NK-92 (cell line): ENCODE measurements around the gene EPAS1.

Source experiments
- DNase-seq: peaks from one replicate; lab custom pipeline; 2025; ENCODE audit not compliant: unreplicated experiment; lab: John Stamatoyannopoulos, UW

EPAS1 gene

GRCh38 chr2:46337208-46337994 is 40.2 kb downstream of the EPAS1 start:
- DNase-seq, result no peak

DNA sequence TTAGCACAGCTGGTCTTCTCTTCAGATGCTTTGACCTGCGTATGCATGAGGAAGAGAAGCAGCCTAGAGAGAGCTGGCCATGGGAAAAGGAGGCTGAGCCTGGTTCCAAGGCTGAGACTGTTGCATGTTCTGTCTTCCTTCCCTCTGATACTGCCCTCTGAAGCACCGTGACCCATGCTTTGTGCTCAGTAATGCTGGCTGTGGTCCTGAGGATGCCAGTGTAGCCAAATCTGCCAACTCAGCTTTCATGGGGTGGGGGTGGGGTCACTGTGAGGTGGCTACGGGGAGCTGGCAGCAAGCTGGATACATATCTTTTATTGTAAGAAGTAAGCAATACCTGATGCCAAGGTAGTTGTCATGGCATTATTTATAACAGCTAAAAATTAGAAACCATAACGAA is 41.5 kb downstream of the EPAS1 start:
- no peak for DNase-seq

- DNase-seq, result no peak
Observed at GRCh38 chr2:46339200-46339599, 42.0 kb downstream of the EPAS1 start.

DNA sequence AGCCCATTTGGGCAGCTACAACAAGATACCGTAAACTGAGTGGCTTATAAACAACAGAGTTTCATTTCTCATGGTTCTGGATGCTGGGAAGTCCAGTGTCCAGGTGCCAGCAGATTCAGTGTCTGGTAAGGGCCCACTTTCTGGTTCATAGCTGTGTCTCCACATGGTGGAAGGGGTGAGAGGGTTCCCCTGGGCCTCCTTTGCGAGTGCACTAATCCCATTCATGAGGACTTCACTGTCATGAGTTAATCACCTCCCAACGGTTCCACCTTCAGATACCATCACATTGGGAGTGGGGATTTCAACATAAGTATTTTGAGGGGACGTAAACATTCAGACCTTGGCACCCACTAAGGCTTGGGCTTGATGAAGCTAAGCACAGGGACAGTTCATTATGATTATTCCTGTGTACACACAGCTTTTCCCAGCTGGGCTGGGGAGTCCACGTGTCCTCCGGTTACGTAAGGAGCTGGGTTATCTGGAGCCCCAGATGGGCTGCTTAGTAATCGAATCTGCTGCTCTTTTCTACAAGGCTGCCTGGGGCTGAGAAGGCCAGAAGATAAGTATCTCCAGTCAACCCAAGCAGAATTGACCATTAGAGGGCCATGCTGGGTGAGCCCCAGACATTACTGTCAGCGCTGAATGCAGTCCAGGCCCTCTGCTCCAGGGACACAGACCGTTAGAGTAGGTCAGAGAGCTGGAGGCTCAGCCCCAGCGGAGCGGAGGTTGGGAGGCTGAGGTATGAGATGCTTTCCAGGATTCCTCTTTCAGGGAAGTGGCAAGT is 42.7 kb downstream of the EPAS1 start:
- no peak for DNase-seq

DNA sequence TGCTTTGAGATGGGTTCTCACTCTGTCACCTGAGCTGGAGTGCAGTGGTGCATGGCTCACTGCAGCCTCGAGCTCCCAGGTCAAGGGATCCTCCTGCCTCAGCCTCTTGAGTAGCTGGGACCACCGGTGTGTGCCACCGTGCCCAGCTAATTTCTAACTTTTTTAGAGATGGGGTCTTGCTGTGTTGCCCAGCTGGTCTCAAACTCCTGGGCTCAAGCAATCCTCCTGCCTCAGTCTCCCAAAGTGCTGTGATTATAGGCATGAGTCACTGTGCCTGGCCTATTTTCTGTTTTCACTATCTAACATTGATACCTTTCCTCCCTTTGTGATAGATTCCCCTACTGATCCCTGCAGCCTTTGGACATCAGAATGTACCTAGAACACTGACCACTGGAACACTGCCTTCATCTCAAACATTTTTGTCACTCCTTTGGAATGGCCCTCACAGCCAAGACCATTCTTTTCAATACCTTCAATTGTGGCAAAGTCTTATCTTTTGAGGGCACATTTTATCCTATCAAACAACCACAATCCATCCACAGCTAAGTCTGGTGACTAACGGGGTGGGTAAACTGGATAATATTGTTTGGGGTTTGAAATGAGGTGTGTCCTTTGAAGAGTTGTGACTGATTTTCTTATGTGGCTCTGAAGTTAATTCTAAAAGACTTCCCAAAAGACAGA is 43.7 kb downstream of the EPAS1 start:
- DNase-seq, result no peak

GRCh38 chr2:46342566-46343315 is 45.5 kb downstream of the EPAS1 start:
- no peak for DNase-seq

DNA sequence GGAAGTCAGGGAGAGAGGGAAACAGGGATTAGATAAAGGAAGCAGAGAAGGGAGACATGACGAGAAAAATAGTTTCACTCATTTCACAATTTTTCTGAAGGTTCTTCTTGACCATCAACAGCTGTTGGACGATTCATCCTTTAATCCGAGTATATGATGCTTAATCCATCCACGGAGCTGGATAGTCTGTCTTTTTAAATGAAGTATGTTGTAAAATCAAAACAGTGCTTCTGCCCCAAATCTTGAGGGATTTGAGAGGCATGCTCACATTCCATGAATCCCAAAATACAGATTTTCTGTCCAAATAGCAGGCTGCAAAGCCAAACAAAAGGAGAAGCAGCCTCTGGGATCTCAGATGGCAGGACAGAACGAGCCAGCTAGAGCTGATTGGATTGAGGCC is 47.5 kb downstream of the EPAS1 start:
- no peak for DNase-seq

DNA sequence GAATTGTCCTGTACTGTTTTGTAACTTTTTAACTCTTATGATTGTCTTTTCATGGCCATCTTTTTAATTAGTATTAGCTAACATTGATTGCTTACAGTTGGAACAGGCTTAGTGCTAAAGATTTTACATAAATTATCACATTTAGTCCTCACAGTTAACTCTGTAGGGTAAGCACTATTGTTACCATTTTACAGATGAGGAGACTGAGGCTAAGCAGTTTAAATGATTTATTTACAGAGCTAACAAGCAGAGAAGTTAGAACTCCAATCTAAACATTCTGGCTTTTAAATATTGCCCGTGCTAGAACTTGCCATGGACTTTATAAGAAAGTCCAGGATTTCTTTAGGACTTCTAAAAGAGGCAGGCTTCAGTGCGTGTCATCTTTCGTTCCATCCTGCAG is 48.6 kb downstream of the EPAS1 start:
- DNase-seq, result no peak

DNA sequence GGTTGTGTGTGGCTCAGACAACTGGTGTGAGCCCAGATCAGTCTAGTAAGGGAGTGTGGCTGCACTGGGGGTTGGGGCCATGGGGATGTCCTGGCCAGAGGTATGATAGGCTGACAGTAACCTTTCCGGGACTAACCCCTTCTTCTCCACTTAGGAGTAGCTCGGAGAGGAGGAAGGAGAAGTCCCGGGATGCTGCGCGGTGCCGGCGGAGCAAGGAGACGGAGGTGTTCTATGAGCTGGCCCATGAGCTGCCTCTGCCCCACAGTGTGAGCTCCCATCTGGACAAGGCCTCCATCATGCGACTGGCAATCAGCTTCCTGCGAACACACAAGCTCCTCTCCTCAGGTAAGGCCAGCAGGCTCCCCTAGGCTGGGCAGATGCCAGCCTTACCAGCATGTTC is 49.5 kb downstream of the EPAS1 start:
- DNase-seq, result no peak

- no peak for DNase-seq
Observed at GRCh38 chr2:46347648-46348280, 50.6 kb downstream of the EPAS1 start.

- DNase-seq, result no peak
Observed at GRCh38 chr2:46349115-46349547, 51.9 kb downstream of the EPAS1 start.

GRCh38 chr2:46350029-46350689 is 53.0 kb downstream of the EPAS1 start:
- no peak for DNase-seq

DNA sequence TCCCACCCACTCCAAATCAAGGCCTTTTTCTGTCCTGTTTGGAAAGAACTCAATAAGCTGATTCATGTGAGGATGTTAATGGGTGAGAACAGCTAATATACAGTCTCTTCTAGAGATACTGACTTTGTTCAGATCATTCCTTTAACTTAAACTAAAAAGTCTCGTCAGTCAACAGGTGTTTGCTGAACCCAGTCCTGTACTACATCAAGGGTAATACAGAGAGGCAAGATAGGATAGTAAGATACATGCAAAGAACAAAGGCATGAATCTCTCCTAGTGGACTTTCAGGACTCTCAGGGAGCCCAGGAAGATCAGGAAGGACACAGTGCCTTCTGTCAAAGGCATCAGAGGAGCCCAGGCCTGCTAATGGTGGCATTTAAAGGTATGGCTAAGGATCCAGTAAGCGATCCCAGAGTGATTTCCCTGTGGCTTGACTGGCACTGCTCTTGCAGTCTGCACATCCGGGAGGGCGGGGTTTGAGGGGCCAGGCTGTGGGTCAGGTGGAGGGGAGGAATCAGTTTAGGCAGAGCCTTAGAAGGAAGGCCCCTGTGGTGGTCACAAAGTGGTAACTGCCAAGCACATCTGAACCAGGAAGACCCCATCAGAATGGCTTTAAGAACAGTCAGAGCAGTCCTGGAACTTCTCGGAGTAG is 54.0 kb downstream of the EPAS1 start:
- DNase-seq, result no peak

DNA sequence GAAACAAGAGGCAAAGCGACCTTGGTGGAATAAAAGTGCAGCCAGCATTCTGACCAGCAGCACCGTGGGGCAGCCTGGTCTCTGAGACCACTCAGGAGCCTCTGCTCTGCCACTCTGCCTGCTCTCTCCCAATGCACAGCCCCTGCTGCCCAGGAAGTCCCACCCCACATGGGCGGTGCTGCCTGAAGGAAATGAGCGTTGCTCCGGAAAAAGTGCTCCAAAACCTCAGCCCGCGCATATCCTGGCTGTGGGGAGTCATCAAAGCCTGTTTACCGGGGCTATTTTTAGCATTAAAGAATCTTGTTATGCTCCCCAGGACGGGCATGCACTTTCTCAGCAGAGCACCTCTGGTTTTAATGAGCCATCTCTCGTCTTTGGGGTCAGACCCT is 54.5 kb downstream of the EPAS1 start:
- DNase-seq, result no peak

GRCh38 chr2:46352621-46353020 is 55.4 kb downstream of the EPAS1 start:
- DNase-seq, result no peak

DNA sequence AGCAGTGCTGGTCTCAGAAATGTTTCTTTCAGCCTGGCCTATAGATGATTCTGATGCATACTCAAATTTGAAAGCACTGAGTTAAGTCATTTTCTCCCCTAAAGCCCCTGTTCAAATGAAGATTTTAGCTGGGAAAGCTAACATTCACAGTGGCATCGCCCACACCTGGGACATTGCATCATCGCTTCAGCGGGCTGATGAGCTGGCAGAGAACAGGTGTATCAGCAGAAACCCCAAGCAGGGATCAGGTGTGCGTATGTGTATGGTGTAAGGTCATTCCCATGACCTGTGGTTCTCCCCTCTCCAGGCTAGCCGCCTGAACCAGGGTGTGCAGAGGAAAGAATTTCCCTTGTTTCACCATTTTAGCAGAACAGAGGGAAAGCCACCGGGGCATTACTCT is 56.3 kb downstream of the EPAS1 start:
- DNase-seq, result no peak

- no peak for DNase-seq
Observed at GRCh38 chr2:46355756-46356155, 58.5 kb downstream of the EPAS1 start.

DNA sequence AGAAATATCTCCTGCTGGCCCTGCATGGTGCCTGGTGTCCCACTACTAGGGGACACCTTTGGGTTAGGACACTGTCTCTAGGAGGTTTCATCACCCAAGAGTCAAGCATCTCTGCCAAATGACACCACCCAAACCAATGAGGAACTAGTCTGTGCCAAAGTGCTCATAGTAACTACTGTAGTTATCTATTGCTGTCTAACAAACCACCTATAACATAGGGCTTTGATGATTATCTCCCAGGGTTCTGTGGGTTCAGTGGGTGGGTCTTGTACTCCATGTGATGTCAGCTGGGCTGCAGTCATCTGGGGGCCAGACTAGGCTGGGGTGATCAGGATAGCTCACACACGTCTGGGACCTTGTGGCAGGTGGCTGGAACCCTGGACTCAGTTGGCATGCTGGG is 59.8 kb downstream of the EPAS1 start:
- DNase-seq, result no peak

GRCh38 chr2:46358713-46359112 is 61.5 kb downstream of the EPAS1 start:
- no peak for DNase-seq

DNA sequence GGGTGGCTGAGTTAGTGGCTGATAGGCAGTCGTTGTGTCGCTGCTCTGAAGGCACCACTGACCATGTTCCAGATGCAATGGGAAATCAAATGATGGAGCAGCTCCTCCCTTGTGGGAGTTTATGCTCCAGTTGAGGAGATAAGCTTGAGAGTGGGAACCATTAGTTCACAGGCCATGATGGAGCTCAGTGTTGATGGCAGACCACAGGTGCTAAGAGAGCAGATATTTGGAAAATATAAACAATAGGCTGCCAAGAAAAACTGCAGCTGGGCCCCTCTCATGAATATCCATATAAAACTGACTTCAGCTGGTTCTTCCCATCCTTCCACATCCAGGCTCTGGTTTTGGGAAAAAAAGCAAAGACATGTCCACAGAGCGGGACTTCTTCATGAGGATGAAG is 63.1 kb downstream of the EPAS1 start:
- DNase-seq, result no peak
